ENCODE data around the gene FLYWCH2. TPM values are rescaled to one million over a fixed set of nuclear protein-coding genes. Genes with fewer than 3 reads are reported as not detected.

The FLYWCH2 gene
- total RNA-seq, 1 donor from 2014 or later: 30.5 TPM

- no peaks in the 10 kb centered on the region for H3K27me3 Mint-ChIP-seq (ENCODE audit: unreplicated experiment)
- H3K4me1 Mint-ChIP-seq (ENCODE audit: low read depth, unreplicated experiment): peaks cover 11% of the 10 kb centered on the region
- H3K27ac Mint-ChIP-seq (ENCODE audit: unreplicated experiment): no peak overlapping the region
- no peak for DNase-seq
- TF ChIP-seq, protein P1, sequence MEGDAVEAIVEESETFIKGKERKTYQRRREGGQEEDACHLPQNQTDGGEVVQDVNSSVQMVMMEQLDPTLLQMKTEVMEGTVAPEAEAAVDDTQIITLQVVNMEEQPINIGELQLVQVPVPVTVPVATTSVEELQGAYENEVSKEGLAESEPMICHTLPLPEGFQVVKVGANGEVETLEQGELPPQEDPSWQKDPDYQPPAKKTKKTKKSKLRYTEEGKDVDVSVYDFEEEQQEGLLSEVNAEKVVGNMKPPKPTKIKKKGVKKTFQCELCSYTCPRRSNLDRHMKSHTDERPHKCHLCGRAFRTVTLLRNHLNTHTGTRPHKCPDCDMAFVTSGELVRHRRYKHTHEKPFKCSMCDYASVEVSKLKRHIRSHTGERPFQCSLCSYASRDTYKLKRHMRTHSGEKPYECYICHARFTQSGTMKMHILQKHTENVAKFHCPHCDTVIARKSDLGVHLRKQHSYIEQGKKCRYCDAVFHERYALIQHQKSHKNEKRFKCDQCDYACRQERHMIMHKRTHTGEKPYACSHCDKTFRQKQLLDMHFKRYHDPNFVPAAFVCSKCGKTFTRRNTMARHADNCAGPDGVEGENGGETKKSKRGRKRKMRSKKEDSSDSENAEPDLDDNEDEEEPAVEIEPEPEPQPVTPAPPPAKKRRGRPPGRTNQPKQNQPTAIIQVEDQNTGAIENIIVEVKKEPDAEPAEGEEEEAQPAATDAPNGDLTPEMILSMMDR (IDR thresholded peaks at IDR 0.05; ENCODE audit: partially characterized antibody, unreplicated experiment): no peak
- H3K4me3 Mint-ChIP-seq (ENCODE audit: unreplicated experiment): no peak overlapping the region
- no peaks in the 10 kb centered on the region for H3K36me3 Mint-ChIP-seq (ENCODE audit: unreplicated experiment)
- H3K9me3 Mint-ChIP-seq (ENCODE audit: unreplicated experiment): peaks cover 5% of the 10 kb centered on the region
Observed at GRCh38 chr16:2902337-2903130, 19.5 kb downstream of the FLYWCH2 start.

- DNase-seq: peak; percentile 88
- H3K4me3 Mint-ChIP-seq (ENCODE audit: unreplicated experiment): peak overlapping the region; percentile 94
- H3K9me3 Mint-ChIP-seq (ENCODE audit: unreplicated experiment): peaks cover 7% of the 10 kb centered on the region
- no peaks in the 10 kb centered on the region for H3K36me3 Mint-ChIP-seq (ENCODE audit: unreplicated experiment)
- TF ChIP-seq, protein P1 (IDR thresholded peaks at IDR 0.05; ENCODE audit: partially characterized antibody, unreplicated experiment): peak; percentile 92
- H3K27ac Mint-ChIP-seq (ENCODE audit: unreplicated experiment): peak overlapping the region; percentile 94
- H3K4me1 Mint-ChIP-seq (ENCODE audit: low read depth, unreplicated experiment): peaks cover 12% of the 10 kb centered on the region
- no peaks in the 10 kb centered on the region for H3K27me3 Mint-ChIP-seq (ENCODE audit: unreplicated experiment)
Observed at GRCh38 chr16:2904100-2904921, 21.3 kb downstream of the FLYWCH2 start.

GRCh38 chr16:2904922-2905240, 21.9 kb downstream of the FLYWCH2 start:
- H3K9me3 Mint-ChIP-seq (ENCODE audit: unreplicated experiment): peaks cover 7% of the 10 kb centered on the region
- H3K36me3 Mint-ChIP-seq (ENCODE audit: unreplicated experiment): no peaks in the 10 kb centered on the region
- H3K4me1 Mint-ChIP-seq (ENCODE audit: low read depth, unreplicated experiment): peaks cover 12% of the 10 kb centered on the region
- DNase-seq: peak; percentile 74
- H3K4me3 Mint-ChIP-seq (ENCODE audit: unreplicated experiment): peak overlapping the region; percentile 94
- H3K27ac Mint-ChIP-seq (ENCODE audit: unreplicated experiment): peak overlapping the region; percentile 94
- TF ChIP-seq, protein P1 (IDR thresholded peaks at IDR 0.05; ENCODE audit: partially characterized antibody, unreplicated experiment): no peak
- no peaks in the 10 kb centered on the region for H3K27me3 Mint-ChIP-seq (ENCODE audit: unreplicated experiment)

DNA sequence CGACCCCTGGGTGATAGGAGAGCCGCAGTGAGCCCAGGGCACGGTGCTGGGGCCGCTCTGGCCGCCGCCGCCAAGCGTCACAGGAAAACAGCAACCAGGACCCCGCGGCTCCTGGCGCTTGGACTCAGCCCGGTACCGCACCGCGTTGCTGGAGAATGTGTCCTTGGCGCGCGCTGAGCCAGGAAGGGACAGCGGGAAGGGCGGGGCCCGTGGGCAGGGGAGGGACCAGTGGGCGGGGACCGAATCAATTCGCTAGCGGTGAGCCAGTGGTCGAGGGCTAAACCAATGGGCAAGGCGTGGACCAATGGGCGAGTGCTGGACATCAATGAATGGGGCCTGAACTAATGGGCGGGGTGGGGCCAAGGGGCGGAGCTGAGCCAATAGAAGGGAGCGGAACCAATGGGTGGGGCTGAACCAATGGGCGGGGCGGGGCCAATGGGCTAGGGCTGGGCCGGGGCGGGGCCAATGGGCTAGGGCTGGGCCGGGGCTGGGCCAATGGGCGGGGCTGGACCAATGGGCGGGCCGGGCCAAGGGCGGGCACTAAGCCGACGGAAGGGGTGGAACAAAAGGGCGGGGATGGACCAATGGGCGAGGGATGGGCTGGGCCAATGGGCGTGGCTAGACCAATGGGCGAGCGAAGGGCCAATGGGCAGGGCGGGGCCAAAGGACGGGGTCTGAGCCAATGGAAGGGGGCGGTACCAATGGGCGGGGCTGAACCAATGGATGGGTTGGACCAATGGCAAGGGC, 22.4 kb downstream of the FLYWCH2 start:
- peak overlapping the region; percentile 94 for H3K4me3 Mint-ChIP-seq (ENCODE audit: unreplicated experiment)
- H3K27me3 Mint-ChIP-seq (ENCODE audit: unreplicated experiment): no peaks in the 10 kb centered on the region
- peak overlapping the region; percentile 99 for H3K27ac Mint-ChIP-seq (ENCODE audit: unreplicated experiment)
- H3K36me3 Mint-ChIP-seq (ENCODE audit: unreplicated experiment): no peaks in the 10 kb centered on the region
- H3K4me1 Mint-ChIP-seq (ENCODE audit: low read depth, unreplicated experiment): peaks cover 12% of the 10 kb centered on the region
- H3K9me3 Mint-ChIP-seq (ENCODE audit: unreplicated experiment): peaks cover 9% of the 10 kb centered on the region
- DNase-seq: peak; percentile 100
- TF ChIP-seq, protein P1 (IDR thresholded peaks at IDR 0.05; ENCODE audit: partially characterized antibody, unreplicated experiment): no peak

Data from glutamatergic neuron (in vitro differentiated cells).